ENCODE measurements around the gene FBXL5. TPM values are rescaled to one million over a fixed set of nuclear protein-coding genes. Genes with fewer than 3 reads are reported as not detected.

The FBXL5 gene
- total RNA-seq (60.2 and 64.8 TPM in 2 replicates), polyA plus RNA-seq (42.2 and 44.1 TPM in 2 replicates), polyA minus RNA-seq (75.6 and 101 TPM in 2 replicates), Bru-seq, nascent RNA (percentile 91 among the genes with signal in this experiment), BruChase-seq, experiment 1, labeled RNA remaining after a 6-hour chase (percentile 85 among the genes with signal in this experiment), BruChase-seq, experiment 2, labeled RNA remaining after a 2-hour chase (percentile 91 among the genes with signal in this experiment)
- 40.4 and 40.8 TPM in 2 replicates for polyA plus RNA-seq (2011; cell fraction: cytosol; rRNA removed)
- 35.5 and 47.9 TPM in 2 replicates for polyA plus RNA-seq (2011; cell fraction: nucleus; rRNA removed)
- polyA plus RNA-seq (2012): 43.9 and 62.3 TPM in 2 replicates
- 13.1 TPM for polyA minus RNA-seq (2011; cell fraction: cytosol; rRNA and poly(A)+ RNA removed)
- 65.1 and 76.1 TPM in 2 replicates for polyA minus RNA-seq (2011; cell fraction: nucleus; rRNA and poly(A)+ RNA removed)
- long read RNA-seq, transcript FBXL5-201 (11 exons, 3,385 nt): major isoform, 95 of 276 reads
- long read RNA-seq, transcript FBXL5-202 (11 exons, 2,837 nt): minor isoform, 11 of 276 reads
- long read RNA-seq, partial matches to known transcripts: 96 of 276 reads
- long read RNA-seq, other reads (novel, unspliced or antisense): 73 of 276 reads

- peaks cover 46% of the 10 kb centered on the region for H3K79me2 ChIP-seq (ENCODE audit: control insufficient read depth, insufficient read depth, low read length)
- peaks cover 29% of the 10 kb centered on the region for H3K4me1 ChIP-seq (ENCODE audit: control insufficient read depth, extremely low read depth, insufficient read depth, low read length)
- FAIRE-seq (no peak), DNase-seq (ENCODE audit: low read depth, low spot score) (peak; percentile 86)
- peak within 1 kb of the TSS; percentile 97 for H2AFZ ChIP-seq (ENCODE audit: low read depth, low read length)
- intact Hi-C loops (cut with micrococcal nuclease): loop anchor here (1.0 to 10.0 kb wide), 5 partner anchors 10 to 653 kb away; partner anchors contain the start of genes CPEB2, FAM200B and TAPT1
- H3K4me3 ChIP-seq (replicated peaks in 1 of 3; ENCODE audit: insufficient read depth in 1 of 3, low read depth in 1 of 3, low read length in 3 of 3): peak within 1 kb of the TSS; percentile 78 to 97 (median 91)
- TF ChIP-seq JUN (IDR thresholded peaks at IDR 0.05; ENCODE audit: borderline replicate concordance, insufficient read depth, insufficient read length, low read depth) (no peak), POLR2A (IDR thresholded peaks at IDR 0.05; ENCODE audit: low read depth, low read length) (peak; percentile 92), POLR2AphosphoS5 (IDR thresholded peaks at IDR 0.05; ENCODE audit: insufficient read depth, low read depth, low read length) (peak; percentile 66), MYC (IDR thresholded peaks at IDR 0.05; ENCODE audit: low read depth, low read length) (no peak), MAX (IDR thresholded peaks at IDR 0.05; ENCODE audit: insufficient read depth, insufficient read length) (peak; percentile 77), FOS (IDR thresholded peaks at IDR 0.05; ENCODE audit: borderline replicate concordance, insufficient read depth, low read length) (no peak)
- POLR2A ChIA-PET: no interaction called here
- no peaks in the 10 kb centered on the region for H4K20me1 ChIP-seq (replicated peaks; ENCODE audit: control insufficient read depth, extremely low read depth, insufficient read depth, low read length)
- H3K9ac ChIP-seq (replicated peaks; ENCODE audit: extremely low read depth, insufficient read depth, low read length): peak within 1 kb of the TSS; percentile 97
- H3K27ac ChIP-seq (ENCODE audit: insufficient read depth, low read depth, low read length): peak within 1 kb of the TSS; percentile 98
- no peaks in the 10 kb centered on the region for H3K27me3 ChIP-seq (ENCODE audit: control insufficient read depth in 2 of 2, insufficient read depth in 2 of 2, low read length in 2 of 2)
- H3K9me3 ChIP-seq (replicated peaks; ENCODE audit: control insufficient read depth, insufficient read depth, low read length): no peaks in the 10 kb centered on the region
- BruUV-seq (replicated peaks): TSS peak; percentile 82
- dilution Hi-C loops (cut with MboI; ENCODE audit: extremely low pct_ligation_motif_present, low sequenced_read_pairs): no loop called here
- H3K36me3 ChIP-seq (ENCODE audit: control insufficient read depth in 2 of 2, extremely low read depth in 1 of 2, insufficient read depth in 2 of 2, low read length in 2 of 2): no peaks in the 10 kb centered on the region
- H3K9me1 ChIP-seq (replicated peaks; ENCODE audit: control insufficient read depth, extremely low read depth, insufficient read depth, low read length): no peaks in the 10 kb centered on the region
- H3K4me2 ChIP-seq (ENCODE audit: insufficient read depth, low read length): peak within 1 kb of the TSS; percentile 94
- CTCF ChIA-PET: interaction anchor here (0.9 to 3.4 kb wide), 5 partner anchors 9 to 176 kb away, joined by 3 to 13 read pairs (median 7); partner anchors contain the start of gene FAM200B
Observed at GRCh38 chr4:15655223-15656037, at the start of gene FBXL5. Gene FBXL5 (minus strand): TSS chr4:15655357. CDS start chr4:15655287, 70 bp downstream.
